Breast epithelium (tissue), 3 donors: Measurements from ENCODE around the gene CCDC91.

Source experiments
- CTCF ChIP-seq, 3 donors: fragments of 450-650 bp; IDR thresholded peaks; one replicate each; pipeline ENCODE4 v1.5.1; 2016 to 2017; ENCODE audit warnings: antibody characterized with exemption in 3 of 3, mild to moderate bottlenecking in 3 of 3, moderate library complexity in 3 of 3
- POLR2A ChIP-seq: fragments of 450-650 bp; IDR thresholded peaks from one replicate; pipeline ENCODE4 v1.6.1; 2016; ENCODE audit warnings: antibody characterized with exemption, mild to moderate bottlenecking, moderate library complexity
- POLR2AphosphoS5 ChIP-seq, 3 donors: sonication (generic); formaldehyde crosslinking; IDR thresholded peaks; one replicate each; pipeline ENCODE4 v1.6.1; 2017; ENCODE audit warnings: antibody characterized with exemption in 3 of 3

GRCh38 chr12:28457785-28458184, 267.5 kb downstream of the CCDC91 start:
- TF ChIP-seq POLR2A (no peak), CTCF (IDR thresholded peaks at IDR 0.05) (no peak), POLR2AphosphoS5 (IDR thresholded peaks at IDR 0.05) (no peak)
